ENCODE results near the gene SRGAP2C.
"Not testable (repeated sequence)": the region's sequence is repeated elsewhere in the genome, so short reads cannot be mapped to it uniquely, and the experiment has no call there.

SRGAP2C gene

DNA sequence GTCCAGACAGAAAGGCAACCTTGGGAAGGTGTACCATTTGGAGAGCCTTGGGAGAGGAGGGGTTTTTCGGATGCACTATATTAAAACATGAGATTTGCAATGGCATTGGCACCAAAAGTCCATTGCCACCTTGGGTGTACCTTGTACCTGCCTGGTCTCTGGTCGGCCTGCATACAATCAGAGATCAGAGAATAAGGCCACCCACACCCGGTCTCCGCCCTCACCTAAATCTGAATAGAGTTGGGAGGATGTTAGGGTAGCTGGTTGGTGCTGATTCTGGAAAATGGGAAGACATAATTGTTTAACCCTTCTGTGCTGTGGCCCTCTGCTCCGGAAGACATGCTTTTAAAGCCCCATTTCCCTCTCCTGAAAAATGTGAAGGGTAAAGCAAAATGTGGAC, 3.1 kb downstream of the SRGAP2C start:
- DNase-seq, result not testable (repeated sequence)

DNA sequence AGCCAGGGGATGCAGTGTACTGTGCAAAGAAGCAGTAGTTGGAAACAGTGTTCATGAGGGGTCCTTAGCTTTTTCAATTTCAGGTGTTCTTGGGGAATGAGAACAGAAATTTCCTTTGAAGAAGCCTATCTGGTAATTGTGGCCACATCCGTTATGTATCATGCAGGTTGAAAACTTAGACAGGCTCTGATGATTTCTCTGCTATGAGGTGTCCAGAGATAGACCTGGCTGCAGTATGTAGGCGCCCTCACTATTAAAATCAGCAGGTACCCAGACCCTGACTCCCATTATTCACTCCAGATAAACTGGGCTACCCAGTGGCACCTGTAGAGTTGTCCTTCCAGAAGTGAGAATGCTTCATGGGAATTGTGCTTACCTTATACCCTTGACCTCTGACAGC, 7.7 kb downstream of the SRGAP2C start:
- not testable (repeated sequence) for DNase-seq

- not testable (repeated sequence) for DNase-seq
Measured at GRCh38 chr1:121197095-121197882, 12.5 kb downstream of the SRGAP2C start.

DNA sequence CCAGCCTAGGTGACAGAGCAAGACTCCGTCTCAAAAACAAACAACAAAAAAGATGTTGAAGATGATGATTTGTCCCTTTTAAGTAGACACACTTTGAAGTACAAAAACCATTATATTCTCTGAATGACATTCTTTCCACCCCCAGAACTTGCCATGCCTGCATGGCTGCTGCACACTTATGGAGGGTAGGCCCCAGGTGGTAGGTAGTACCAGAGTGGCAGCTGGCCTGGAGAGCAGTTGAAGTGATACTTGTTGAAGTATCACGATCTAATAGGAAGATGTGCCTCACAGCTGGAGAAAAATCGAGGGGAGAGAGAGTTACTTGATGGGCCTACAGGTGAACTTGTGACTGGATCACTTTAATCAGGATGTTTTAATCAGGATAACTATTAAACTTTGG, 15.0 kb downstream of the SRGAP2C start:
- DNase-seq, result not testable (repeated sequence)

DNA sequence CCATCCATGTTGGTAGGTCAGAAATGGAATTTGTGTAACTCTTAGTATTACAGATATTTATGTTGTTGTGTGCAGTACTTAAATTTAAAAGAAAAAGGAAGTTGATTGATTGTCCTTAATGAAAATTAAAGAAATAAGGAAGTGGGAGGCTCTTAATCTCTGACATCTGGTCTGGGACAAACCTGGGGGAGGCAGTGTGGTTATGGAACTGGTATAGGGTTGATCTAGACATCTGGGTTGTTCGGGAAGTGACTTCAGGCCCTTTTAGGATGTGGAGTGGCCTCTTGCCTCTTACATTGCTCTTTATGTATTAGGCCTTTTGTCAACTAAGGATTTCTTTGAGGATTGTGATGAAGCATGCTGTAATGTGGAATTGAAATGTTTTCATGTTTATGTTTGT, 15.5 kb downstream of the SRGAP2C start:
- not testable (repeated sequence) for DNase-seq

- DNase-seq, result not testable (repeated sequence)
Measured at GRCh38 chr1:121200985-121201981, 16.5 kb downstream of the SRGAP2C start.

DNA sequence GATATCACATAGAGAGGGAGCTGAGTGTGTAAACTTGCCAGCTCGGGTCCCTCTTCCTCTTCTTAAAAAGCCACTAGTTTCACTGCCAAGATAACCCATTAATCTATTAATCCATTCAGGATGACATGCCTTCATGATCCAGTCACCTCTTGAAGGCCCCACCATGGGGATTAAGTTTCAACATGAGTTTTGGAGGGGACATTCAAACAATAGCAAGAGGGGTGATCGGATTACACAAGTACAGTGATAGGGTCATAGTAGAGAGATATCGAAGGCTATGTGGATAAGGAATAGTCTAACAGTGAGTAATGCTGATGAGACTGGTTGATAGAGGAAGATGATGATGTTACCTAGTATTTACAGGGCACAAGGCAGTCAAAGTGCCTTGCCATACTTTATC, 18.2 kb downstream of the SRGAP2C start:
- not testable (repeated sequence) for DNase-seq

GRCh38 chr1:121205786-121206711, 21.3 kb downstream of the SRGAP2C start:
- DNase-seq, result not testable (repeated sequence)

GRCh38 chr1:121207328-121207727, 22.6 kb downstream of the SRGAP2C start:
- not testable (repeated sequence) for DNase-seq

- DNase-seq, result not testable (repeated sequence)
Measured at GRCh38 chr1:121208375-121208774, 23.6 kb downstream of the SRGAP2C start.

GRCh38 chr1:121210778-121211177, 26.0 kb downstream of the SRGAP2C start:
- DNase-seq, result not testable (repeated sequence)

DNA sequence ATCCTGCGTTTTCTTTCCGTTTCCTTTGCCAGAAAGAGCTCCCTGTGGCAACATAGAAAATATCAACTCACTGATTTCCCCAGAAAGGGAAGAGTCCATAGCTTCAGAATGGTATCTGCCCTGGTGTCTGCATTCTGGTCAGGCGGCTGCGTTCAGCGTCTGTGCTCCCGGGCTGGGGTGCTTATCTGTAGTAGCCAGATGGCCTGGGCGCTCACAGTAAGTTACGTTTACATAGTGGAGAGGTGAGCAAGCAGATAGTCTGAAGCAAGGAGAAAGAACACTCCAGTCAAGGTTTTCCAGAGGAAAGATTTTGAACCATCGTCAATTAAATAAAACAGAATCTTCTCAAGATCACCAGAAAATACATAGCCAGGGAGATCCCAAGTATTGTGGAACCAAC, 28.7 kb downstream of the SRGAP2C start:
- not testable (repeated sequence) for DNase-seq

GRCh38 chr1:121214544-121215156, 29.9 kb downstream of the SRGAP2C start:
- DNase-seq, result not testable (repeated sequence)

GRCh38 chr1:121215699-121216417, 31.1 kb downstream of the SRGAP2C start:
- DNase-seq, result not testable (repeated sequence)

DNA sequence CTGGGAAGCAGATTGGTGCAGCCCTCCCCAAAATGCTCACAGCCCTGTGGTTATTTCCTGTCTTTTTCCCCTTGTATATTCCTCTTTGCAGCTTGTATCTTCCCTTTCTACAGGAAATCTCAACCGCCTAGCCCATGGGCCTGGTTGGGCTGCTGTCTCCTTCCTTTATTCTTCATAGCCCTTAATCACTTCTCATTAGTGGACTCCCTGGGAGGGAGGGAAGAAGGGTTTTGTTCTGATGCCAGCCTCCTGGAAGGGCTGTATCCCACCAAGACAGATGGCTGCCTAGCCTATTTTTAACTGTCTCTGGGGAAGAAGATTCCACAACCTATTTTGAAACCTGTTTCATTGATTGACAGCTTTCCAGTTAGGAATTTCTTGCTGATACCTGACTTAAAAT, 31.9 kb downstream of the SRGAP2C start:
- not testable (repeated sequence) for DNase-seq

GRCh38 chr1:121221770-121222169, 37.0 kb downstream of the SRGAP2C start:
- DNase-seq, result not testable (repeated sequence)

DNA sequence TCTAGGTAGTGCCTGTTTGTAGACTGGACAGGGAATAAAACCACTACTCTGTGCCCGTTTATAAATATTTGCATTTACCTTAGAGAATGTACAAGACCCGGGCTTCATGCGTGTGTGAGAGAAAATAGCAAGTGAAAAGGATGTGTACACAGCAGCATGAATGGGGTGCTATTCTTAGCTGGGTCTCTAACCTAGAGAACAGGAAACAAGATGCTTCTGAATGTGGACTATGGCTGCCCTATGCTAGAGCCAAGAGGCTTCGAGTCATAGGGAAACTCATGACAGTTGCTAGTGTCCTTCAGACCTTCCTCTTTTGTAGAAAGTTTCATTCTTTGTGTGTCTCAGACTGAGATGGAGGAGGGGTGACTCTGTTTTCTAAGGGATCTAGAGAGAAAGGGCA, 39.9 kb downstream of the SRGAP2C start:
- DNase-seq, result not testable (repeated sequence)

- not testable (repeated sequence) for DNase-seq
Measured at GRCh38 chr1:121226295-121226904, 41.6 kb downstream of the SRGAP2C start.

GRCh38 chr1:121226925-121227324, 42.1 kb downstream of the SRGAP2C start:
- DNase-seq, result not testable (repeated sequence)

DNA sequence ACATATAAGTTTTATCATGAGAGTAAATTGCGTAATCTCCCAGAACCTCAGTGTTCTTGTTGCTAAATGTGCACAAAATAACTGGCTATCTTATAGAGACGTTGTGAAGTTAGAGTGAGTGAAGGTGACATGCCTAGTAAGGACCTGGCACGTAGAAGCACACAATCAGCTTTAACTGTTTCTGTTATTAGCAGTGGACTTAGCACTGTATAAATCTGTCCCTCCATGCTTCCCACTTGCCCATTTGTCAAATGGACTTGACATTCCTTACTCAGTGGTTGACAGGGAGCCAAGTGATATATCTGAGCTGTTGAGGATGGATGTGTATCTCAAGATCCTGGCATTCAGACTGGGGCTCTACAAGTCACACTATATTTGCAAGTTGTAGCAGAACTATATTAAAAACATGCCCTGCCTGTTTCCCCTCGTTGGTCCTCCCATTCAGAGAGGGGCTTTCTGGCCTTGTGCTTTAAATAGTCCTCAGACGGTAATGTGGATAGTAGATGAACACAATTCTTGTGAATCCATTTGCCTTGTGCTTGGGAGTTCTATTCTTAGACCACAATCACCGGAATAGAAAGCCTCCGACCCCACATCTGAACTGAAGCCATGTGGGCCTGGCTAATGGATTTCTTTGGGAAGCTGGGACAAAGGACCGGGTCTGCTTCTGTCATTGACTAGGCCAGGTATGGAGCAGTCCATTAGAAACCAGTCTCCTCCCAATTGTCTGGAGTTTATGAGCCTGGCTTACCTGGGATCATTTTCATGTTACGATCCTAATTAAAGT, 43.0 kb downstream of the SRGAP2C start:
- DNase-seq, result not testable (repeated sequence)
